Right ventricle myocardium superior (tissue), 1 donor: Measurements from ENCODE around the gene RAP1GDS1. TPM values are rescaled to one million over a fixed set of nuclear protein-coding genes. Genes with fewer than 3 reads are reported as not detected.

Source experiments
- total RNA-seq: library from RNA; stranded (reverse); fragmentation: NEBNext Ultra II Directional; extraction: Animal tissue kit (Norgen Biotek cat#: 25700); gene quantifications from one replicate; pipeline ENCODE4 v1.2.1, GENCODE V29; 2021
- donor health status: DM: no; HTN: yes; CAD: no; lungs with severe emphysema.

Gene RAP1GDS1
- total RNA-seq, 1 donor from 2014 or later = 10.5 TPM

Other genes with a start within 250 kb of the RAP1GDS1 start
- 0.22 TPM for gene STPG2, start 117.9 kb upstream of the RAP1GDS1 start, total RNA-seq